GM23338 (cell line): ENCODE data around the gene TMEM14A. TPM values are rescaled to one million over a fixed set of nuclear protein-coding genes. Genes with fewer than 3 reads are reported as not detected.

ENCODE experiments used
- ATAC-seq: fragments of 200-7000 bp; cut with Tn5 transposase; 3 replicates; pipeline ENCODE4 v1.9.1; 2020
- DNase-seq: peaks from one replicate; pipeline ENCODE4 v3.0.0-alpha.2; 2015; ENCODE audit warnings: low spot score
- H2AFZ ChIP-seq: fragments of 200-600 bp; sonication (generic); 2 replicates; pipeline ENCODE4 v1.8.0; 2016; ENCODE audit warnings: antibody characterized with exemption, mild to moderate bottlenecking, moderate library complexity
- H3F3A ChIP-seq: fragments of 200-600 bp; sonication (generic); replicated peaks from 2 replicates; pipeline ENCODE4 v1.8.0; 2017; ENCODE audit warnings: antibody characterized with exemption, mixed run types, low read depth
- H3K27ac ChIP-seq: fragments of 200-600 bp; sonication (generic); 2 replicates; pipeline ENCODE4 v1.6.1; 2016; ENCODE audit warnings: low read depth
- H3K27me3 ChIP-seq: fragments of 200-600 bp; sonication (generic); 2 replicates; pipeline ENCODE4 v1.8.0; 2016; ENCODE audit warnings: mild to moderate bottlenecking, mixed run types, moderate library complexity; ENCODE audit not compliant: insufficient read depth
- H3K36me3 ChIP-seq: fragments of 200-600 bp; sonication (generic); 2 replicates; pipeline ENCODE4 v1.8.0; 2016; ENCODE audit warnings: mild to moderate bottlenecking; ENCODE audit not compliant: insufficient read depth
- H3K4me1 ChIP-seq: fragments of 200-600 bp; sonication (generic); 2 replicates; pipeline ENCODE4 v1.8.0; 2016; ENCODE audit warnings: mild to moderate bottlenecking, moderate library complexity; ENCODE audit not compliant: insufficient read depth
- H3K4me2 ChIP-seq: fragments of 200-600 bp; sonication (generic); 2 replicates; pipeline ENCODE4 v1.7.1; 2017; ENCODE audit warnings: mixed run types
- H3K4me3 ChIP-seq: fragments of 200-600 bp; sonication (generic); 2 replicates; pipeline ENCODE4 v1.6.1; 2016; ENCODE audit warnings: mixed run types
- H3K79me2 ChIP-seq: fragments of 200-600 bp; sonication (generic); replicated peaks from 2 replicates; pipeline ENCODE4 v1.8.0; 2017; ENCODE audit warnings: mild to moderate bottlenecking; ENCODE audit not compliant: insufficient read depth
- H3K9me2 ChIP-seq: fragments of 200-600 bp; sonication (generic); 2 replicates; pipeline ENCODE4 v1.8.0; 2017; ENCODE audit not compliant: insufficient read depth
- H4K20me1 ChIP-seq: fragments of 200-600 bp; sonication (generic); replicated peaks from 2 replicates; pipeline ENCODE4 v1.8.0; 2017; ENCODE audit warnings: mild to moderate bottlenecking; ENCODE audit not compliant: insufficient read depth
- H3K27ac Mint-ChIP-seq: 2 replicates; pipeline ENCODE4 v1.8.0; 2020; ENCODE audit warnings: inconsistent platforms, mild to moderate bottlenecking, moderate library complexity, mixed read lengths
- H3K27me3 Mint-ChIP-seq: 3 replicates; pipeline ENCODE4 v1.8.0; 2022; ENCODE audit warnings: low read depth, mild to moderate bottlenecking, moderate library complexity, mixed read lengths, inconsistent platforms; ENCODE audit not compliant: insufficient read depth, poor library complexity
- H3K36me3 Mint-ChIP-seq: 3 replicates; pipeline ENCODE4 v1.8.0; 2021; ENCODE audit warnings: low read depth, mild to moderate bottlenecking, inconsistent platforms, moderate library complexity, mixed read lengths
- H3K4me1 Mint-ChIP-seq: 3 replicates; pipeline ENCODE4 v1.8.0; 2020; ENCODE audit warnings: mild to moderate bottlenecking, inconsistent platforms, mixed read lengths
- H3K4me3 Mint-ChIP-seq: 3 replicates; pipeline ENCODE4 v1.8.0; 2021; ENCODE audit warnings: moderate library complexity, mild to moderate bottlenecking, inconsistent platforms, mixed read lengths
- H3K9me3 Mint-ChIP-seq: 3 replicates; pipeline ENCODE4 v1.8.0; 2020; ENCODE audit warnings: moderate library complexity, mild to moderate bottlenecking, inconsistent platforms, mixed read lengths
- CREB1 ChIP-seq: fragments of 250-450 bp; sonication (Bioruptor Pico); IDR thresholded peaks from 2 replicates; pipeline ENCODE4 v1.5.0; 2020; ENCODE audit warnings: low read depth, mild to moderate bottlenecking, moderate library complexity
- CTCF ChIP-seq, 2 experiments: fragments of 200-600 bp in 1 of 2; sonication (generic) in 1 of 2; conservative IDR thresholded peaks; 2 replicates each; pipeline versions ENCODE4 v1.5.1 to v1.6.1; 2016 to 2017; ENCODE audit warnings: antibody characterized with exemption in 2 of 2, low read depth in 2 of 2, mild to moderate bottlenecking in 2 of 2, moderate library complexity in 1 of 2
- JUNB ChIP-seq: IDR thresholded peaks from one replicate; pipeline ENCODE4 v1.6.1; 2016; ENCODE audit warnings: antibody characterized with exemption; ENCODE audit not compliant: unreplicated experiment
- REST ChIP-seq: IDR thresholded peaks from one replicate; pipeline ENCODE4 v1.6.1; 2018; ENCODE audit warnings: antibody characterized with exemption; ENCODE audit not compliant: unreplicated experiment
- STAT1 ChIP-seq: IDR thresholded peaks from one replicate; pipeline ENCODE4 v1.6.1; 2016; ENCODE audit warnings: antibody characterized with exemption; ENCODE audit not compliant: unreplicated experiment
- ZNF114 ChIP-seq: fragments of 250-450 bp; sonication (Bioruptor Pico); IDR thresholded peaks from 2 replicates; pipeline ENCODE4 v1.5.0; 2020; ENCODE audit warnings: mild to moderate bottlenecking, moderate library complexity
- ZNF462 ChIP-seq: fragments of 250-450 bp; sonication (Bioruptor Pico); IDR thresholded peaks from 2 replicates; pipeline ENCODE4 v1.5.0; 2020; ENCODE audit warnings: mild to moderate bottlenecking, moderate library complexity
- polyA plus RNA-seq: library from polyadenylated mRNA; unstranded; fragments of >200 nt; fragmentation: Nextera tagmentation; extraction: Ambion mirVana; gene quantifications from 2 replicates; pipeline ENCODE4 v1.2.1, GENCODE V29; 2016
- total RNA-seq: library from RNA; depleted of rRNA; stranded (reverse); fragments of >200 nt; shearing (Covaris generic); gene quantifications from 2 replicates; pipeline ENCODE4 v1.2.3, GENCODE V29; 2014
- TF ChIP-seq, protein P1 (sequence below): IDR thresholded peaks from 2 replicates; pipeline ENCODE4 v1.6.1; 2016; ENCODE audit warnings: antibody characterized with exemption

The TMEM14A gene
- total and polyA plus RNA-seq, 2 experiments from 2014 or later, result 13.9 to 36.0 TPM

- DNase-seq (no peak), ATAC-seq (no peak)
- Histone ChIP-seq H3F3A (no peaks in the 10 kb centered on the region), H3K27ac (no peak overlapping the region), H2AFZ (no peak overlapping the region), H3K4me1 (peaks cover 18% of the 10 kb centered on the region), H3K9me2 (peaks cover 23% of the 10 kb centered on the region), H3K27me3 (no peaks in the 10 kb centered on the region), H3K36me3 (no peaks in the 10 kb centered on the region), H4K20me1 (no peaks in the 10 kb centered on the region), H3K79me2 (no peaks in the 10 kb centered on the region), H3K4me3 (no peak overlapping the region), H3K4me2 (no peak overlapping the region)
- Mint-ChIP-seq H3K27me3 (peaks cover 6% of the 10 kb centered on the region), H3K27ac (no peak overlapping the region), H3K9me3 (no peaks in the 10 kb centered on the region; the same call in 2 of the 3 replicates), H3K4me1 (peaks cover 38% of the 10 kb centered on the region), H3K36me3 (no peaks in the 10 kb centered on the region), H3K4me3 (no peak overlapping the region)
- TF ChIP-seq ZNF462 (CRISPR knock-in tag) (no peak), JUNB (no peak), CTCF (conservative IDR thresholded peaks at IDR 0.05; ENCODE audit: low read depth in 2 of 2) (no peak)
These were observed 57.0 kb downstream of the TMEM14A start for GRCh38 chr6:52727908-52728307.

GRCh38 chr6:52728394-52728793, 57.5 kb downstream of the TMEM14A start:
- no peaks in the 10 kb centered on the region; the same call in 2 of the 3 replicates for H3K9me3 Mint-ChIP-seq
- no peak overlapping the region for H2AFZ ChIP-seq
- peaks cover 38% of the 10 kb centered on the region for H3K4me1 Mint-ChIP-seq
- no peak overlapping the region for H3K27ac Mint-ChIP-seq
- peaks cover 10% of the 10 kb centered on the region for H3K27me3 Mint-ChIP-seq
- H3F3A ChIP-seq, result no peaks in the 10 kb centered on the region
- no peaks in the 10 kb centered on the region for H3K27me3 ChIP-seq
- no peak for ATAC-seq
- H3K79me2 ChIP-seq, result no peaks in the 10 kb centered on the region
- no peak for DNase-seq
- peaks cover 24% of the 10 kb centered on the region for H3K9me2 ChIP-seq
- H3K4me1 ChIP-seq, result peaks cover 18% of the 10 kb centered on the region
- H3K4me3 ChIP-seq, result no peak overlapping the region
- no peaks in the 10 kb centered on the region for H3K36me3 Mint-ChIP-seq
- H3K4me3 Mint-ChIP-seq, result no peak overlapping the region
- H4K20me1 ChIP-seq, result no peaks in the 10 kb centered on the region
- no peak overlapping the region for H3K27ac ChIP-seq
- no peak overlapping the region for H3K4me2 ChIP-seq
- H3K36me3 ChIP-seq, result no peaks in the 10 kb centered on the region
- TF ChIP-seq REST, result no peak
- TF ChIP-seq, protein P1, sequence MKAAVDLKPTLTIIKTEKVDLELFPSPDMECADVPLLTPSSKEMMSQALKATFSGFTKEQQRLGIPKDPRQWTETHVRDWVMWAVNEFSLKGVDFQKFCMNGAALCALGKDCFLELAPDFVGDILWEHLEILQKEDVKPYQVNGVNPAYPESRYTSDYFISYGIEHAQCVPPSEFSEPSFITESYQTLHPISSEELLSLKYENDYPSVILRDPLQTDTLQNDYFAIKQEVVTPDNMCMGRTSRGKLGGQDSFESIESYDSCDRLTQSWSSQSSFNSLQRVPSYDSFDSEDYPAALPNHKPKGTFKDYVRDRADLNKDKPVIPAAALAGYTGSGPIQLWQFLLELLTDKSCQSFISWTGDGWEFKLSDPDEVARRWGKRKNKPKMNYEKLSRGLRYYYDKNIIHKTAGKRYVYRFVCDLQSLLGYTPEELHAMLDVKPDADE, result no peak
- TF ChIP-seq CREB1 (CRISPR knock-in tag), result no peak
- TF ChIP-seq ZNF114 (CRISPR knock-in tag), result no peak
- no peak for TF ChIP-seq STAT1
